Adrenal gland (tissue), 12 donors: Measurements from ENCODE around the gene DAZAP1. TPM values are rescaled to one million over a fixed set of nuclear protein-coding genes. Genes with fewer than 3 reads are reported as not detected.
A peak's percentile ranks its signal among the peaks of the same experiment; 100 is the strongest.

Source experiments
- DNase-seq, 7 donors: peaks; one replicate each; pipeline ENCODE4 v3.0.0-alpha.2; 2019 to 2020
- H3K27ac ChIP-seq, 5 donors: fragments of 200-600 bp; sonication (generic) in 4 of 5; 1 replicate in 3 of 5; 2 replicates in 2 of 5; pipeline versions ENCODE4 v1.5.1 to v1.8.0; 2016 to 2020; ENCODE audit warnings: mild to moderate bottlenecking in 1 of 5
- H3K27me3 ChIP-seq: fragments of 200-600 bp; 2 replicates; pipeline ENCODE4 v1.8.0; 2021
- H3K36me3 ChIP-seq, 2 donors: fragments of 200-600 bp; replicated peaks in 1 of 2; 1 replicate in 1 of 2; 2 replicates in 1 of 2; pipeline versions ENCODE4 v1.5.1 to v1.8.0; 2018 to 2022
- H3K4me1 ChIP-seq, 2 donors: fragments of 200-600 bp; replicated peaks in 1 of 2; 1 replicate in 1 of 2; 2 replicates in 1 of 2; pipeline versions ENCODE4 v1.5.1 to v1.8.0; 2018 to 2021
- H3K4me3 ChIP-seq, 4 donors: fragments of 200-600 bp; sonication (generic) in 3 of 4; one replicate each; pipeline ENCODE4 v1.5.1; 2016 to 2018
- H3K9me3 ChIP-seq, 3 donors: fragments of 200-600 bp; sonication (generic) in 1 of 3; replicated peaks in 1 of 3; 1 replicate in 2 of 3; 2 replicates in 1 of 3; pipeline versions ENCODE4 v1.5.1 to v1.8.0; 2016 to 2021
- CTCF ChIP-seq, 6 experiments: fragments of 450-650 bp in 4 of 6; fragments of 200-600 bp in 2 of 6; sonication (generic) in 1 of 6; IDR thresholded peaks; 1 replicate in 5 of 6; 2 replicates in 1 of 6; pipeline versions ENCODE4 v1.5.1 to v1.8.0; 2016 to 2021; ENCODE audit warnings: antibody characterized with exemption in 6 of 6, mild to moderate bottlenecking in 2 of 6, moderate library complexity in 1 of 6
- POLR2A ChIP-seq, 2 donors: fragments of 450-650 bp; IDR thresholded peaks; one replicate each; pipeline ENCODE4 v1.6.1; 2017; ENCODE audit warnings: antibody characterized with exemption in 2 of 2, mild to moderate bottlenecking in 2 of 2, moderate library complexity in 1 of 2
- WGBS, 4 donors: extraction: QIAGEN DNeasy Blood & Tissue Kit in 2 of 4; methylation state at CpG; one replicate each; pipeline versions ENCODE4 v1.1.5 to v1.1.7; 2013 to 2017; 5-methylcytosine and 5-hydroxymethylcytosine counted together
- intact Hi-C, 2 donors: fragments of 100-400 bp; cut with DNase I; formaldehyde crosslinking; loops; one replicate each; pipeline versions ENCODE4 v1.14.1 to v1.15.0; 2022 to 2023
- polyA plus RNA-seq, 3 donors: library from polyadenylated mRNA; stranded (reverse); fragments of 200-250 nt in 2 of 3; fragments of 350-450 nt in 1 of 3; fragmentation: Illumina TruSeq in 1 of 3; extraction: RNeasy Lipid Tissue Mini Kit (QIAGEN cat#74804) in 1 of 3; gene quantifications; one replicate each; pipeline ENCODE4 v1.2.3, GENCODE V29; 2013 to 2014
- total RNA-seq, 9 donors: library from RNA; depleted of rRNA in 4 of 9; stranded (reverse); fragments of >200 nt in 4 of 9; fragments of 120-200 nt in 1 of 9; fragmentation: NEBNext Ultra II Directional in 1 of 9; extraction: Animal tissue kit (Norgen Biotek cat#: 25700) in 1 of 9; gene quantifications; one replicate each; pipeline versions ENCODE4 v1.1.0 to v1.2.4, GENCODE V29; 2013 to 2023
- donor health status: healthy with polysubstance abuse.
- donor health status: Bipolar disorder and iron deficiency.
- donor health status: DM: yes; HTN: yes; CAD: no.
- donor health status: DM: no; HTN: no; CAD: no.
- donor health status: DM: no; HTN: no; CAD: no.
- donor health status: DM: yes; HTN: yes; CAD: no.

Gene DAZAP1
- total and polyA plus RNA-seq, 12 donors = 11.5 to 117 (median 53.1) TPM

- no peaks in the 10 kb centered on the region for H3K27me3 ChIP-seq
- H3K9me3 ChIP-seq = no peaks in the 10 kb centered on the region
- TF ChIP-seq CTCF (IDR thresholded peaks at IDR 0.05) = no peak
- no peak for TF ChIP-seq POLR2A (IDR thresholded peaks at IDR 0.05)
- peaks cover 8 to 30% of the 10 kb centered on the region in 2 donors for H3K4me1 ChIP-seq
- no peak overlapping the region for H3K27ac ChIP-seq
- intact Hi-C loops = no loop called here
- DNase-seq = no peak
- H3K36me3 ChIP-seq = peaks cover 0 to 78% of the 10 kb centered on the region in 2 donors
- H3K4me3 ChIP-seq = no peak overlapping the region
- 91 to 95% (median 92%) methylated on average over 26 to 27 of the region's 27 CpGs for WGBS, 4 donors
These were observed 20.0 kb downstream of the DAZAP1 start for GRCh38 chr19:1427221-1427920.

- DNase-seq = peak in 3 of 7 donors; percentile 52 to 73 (median 70)
- Histone ChIP-seq H3K27me3 (no peaks in the 10 kb centered on the region), H3K4me3 (no peak overlapping the region), H3K4me1 (peaks cover 8 to 24% of the 10 kb centered on the region in 2 donors), H3K27ac (peak overlapping the region in 3 of 5 donors; percentile 38 to 72 (median 60)), H3K36me3 (peaks cover 0 to 81% of the 10 kb centered on the region in 2 donors), H3K9me3 (no peaks in the 10 kb centered on the region)
- TF ChIP-seq POLR2A (IDR thresholded peaks at IDR 0.05) = no peak
- no peak for TF ChIP-seq CTCF (IDR thresholded peaks at IDR 0.05)
- intact Hi-C loops = no loop called here
- 58 to 79% (median 65%) methylated on average over 8 to 41 of the region's 41 CpGs for WGBS, 4 donors
These were observed 21.5 kb downstream of the DAZAP1 start for GRCh38 chr19:1428738-1429391.

DNA sequence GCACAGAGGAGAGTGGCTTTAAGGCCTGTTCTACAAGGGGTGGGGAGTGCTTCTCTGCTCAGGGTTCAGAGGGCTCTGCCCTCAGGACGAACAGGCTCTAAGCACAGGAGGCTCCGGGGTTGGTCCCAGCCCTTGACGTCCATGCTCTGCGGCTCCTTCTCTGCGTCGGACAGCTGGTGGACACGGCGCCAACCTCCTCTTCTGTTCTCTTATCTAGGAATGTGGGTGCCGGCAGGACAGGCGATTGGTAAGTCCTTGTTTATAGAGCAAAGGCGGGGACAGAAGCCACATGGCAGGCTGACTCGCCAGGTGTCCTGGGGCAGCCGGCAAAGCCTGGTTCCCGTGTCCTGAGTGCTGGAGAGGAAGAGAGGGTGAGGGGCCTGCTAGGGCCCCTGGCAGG is 22.4 kb downstream of the DAZAP1 start:
- intact Hi-C loops = loop anchor here in 1 of 2 donors (10.0 kb wide), 1 partner anchor 155 kb away; the partner anchor contains the start of gene FAM174C
- TF ChIP-seq CTCF (IDR thresholded peaks at IDR 0.05) = no peak
- peak in 1 of 2 donors; percentile 24 for TF ChIP-seq POLR2A (IDR thresholded peaks at IDR 0.05)

DNA sequence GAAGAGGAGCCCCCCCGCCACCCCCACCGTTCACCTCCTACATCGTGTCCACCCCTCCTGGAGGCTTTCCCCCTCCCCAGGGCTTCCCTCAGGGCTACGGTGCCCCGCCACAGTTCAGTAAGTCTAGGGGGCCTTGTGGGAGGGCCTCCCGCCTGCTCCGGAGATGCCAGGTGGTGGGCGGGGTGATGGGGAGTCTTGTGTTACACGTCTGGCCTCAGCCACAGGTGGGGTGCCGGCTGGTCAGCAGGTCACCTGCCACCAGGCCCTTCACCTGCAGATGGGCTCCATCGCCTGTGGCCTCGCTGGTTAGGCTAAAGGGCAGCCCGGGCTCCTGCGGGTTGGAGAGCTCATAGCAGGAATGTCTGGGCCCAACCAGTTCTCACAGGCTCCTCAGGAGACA is 22.9 kb downstream of the DAZAP1 start:
- no peaks in the 10 kb centered on the region for H3K9me3 ChIP-seq
- H3K36me3 ChIP-seq = peaks cover 0 to 82% of the 10 kb centered on the region in 2 donors
- intact Hi-C loops = loop anchor here in 1 of 2 donors (10.0 kb wide), 1 partner anchor 155 kb away; the partner anchor contains the start of gene FAM174C
- TF ChIP-seq POLR2A (IDR thresholded peaks at IDR 0.05) (no peak), CTCF (IDR thresholded peaks at IDR 0.05) (no peak)
- peaks cover 8 to 16% of the 10 kb centered on the region in 2 donors for H3K4me1 ChIP-seq
- H3K27me3 ChIP-seq = no peaks in the 10 kb centered on the region
- no peak overlapping the region for H3K4me3 ChIP-seq
- peak overlapping the region in 4 of 5 donors; percentile 7 to 72 (median 42) for H3K27ac ChIP-seq
- DNase-seq = no peak
- 86 to 93% (median 92%) methylated on average over 2 to 14 of the region's 14 CpGs for WGBS, 4 donors

More for the DNA sequence above, 22.4 kb downstream of the DAZAP1 start:
- WGBS, 4 donors = 51 to 73% (median 62%) methylated on average over 9 to 14 of the region's 14 CpGs
- peak in 6 of 7 donors; percentile 76 to 93 (median 88) for DNase-seq
- Histone ChIP-seq H3K36me3 (peaks cover 0 to 83% of the 10 kb centered on the region in 2 donors), H3K9me3 (no peaks in the 10 kb centered on the region), H3K27ac (peak overlapping the region in 4 of 5 donors; percentile 24 to 72 (median 49)), H3K27me3 (no peaks in the 10 kb centered on the region), H3K4me3 (no peak overlapping the region), H3K4me1 (peaks cover 8 to 21% of the 10 kb centered on the region in 2 donors)
